OCI-LY1 (cell line): ENCODE results near the gene MS4A10.

Experiments used
- H2AFZ ChIP-seq: fragments of 200-600 bp; sonication (generic), shearing (Covaris generic); 2 replicates; pipeline ENCODE4 v1.6.0; 2014; ENCODE audit warnings: antibody characterized with exemption, mild to moderate bottlenecking, low read length
- H3F3A ChIP-seq: fragments of 200-600 bp; sonication (generic), shearing (Covaris generic); 2 replicates; pipeline ENCODE4 v1.6.0; 2014; ENCODE audit warnings: mild to moderate bottlenecking, antibody characterized with exemption, low read length, moderate library complexity; ENCODE audit not compliant: insufficient read depth
- H3K27ac ChIP-seq: fragments of 200-600 bp; sonication (generic); 2 replicates; pipeline ENCODE4 v1.5.1; 2014; ENCODE audit warnings: low read length, mixed run types, mild to moderate bottlenecking, low read depth; ENCODE audit not compliant: poor library complexity, severe bottlenecking
- H3K27me3 ChIP-seq: fragments of 200-600 bp; sonication (generic); 2 replicates; pipeline ENCODE4 v1.6.0; 2014; ENCODE audit warnings: antibody characterized with exemption, mild to moderate bottlenecking, low read length, moderate library complexity; ENCODE audit not compliant: insufficient read depth
- H3K36me3 ChIP-seq: fragments of 200-600 bp; sonication (generic); 2 replicates; pipeline ENCODE4 v1.6.1; 2014; ENCODE audit warnings: mild to moderate bottlenecking, antibody characterized with exemption, low read length, moderate library complexity, mixed read lengths; ENCODE audit not compliant: insufficient read depth
- H3K4me1 ChIP-seq: fragments of 200-600 bp; sonication (generic); 2 replicates; pipeline ENCODE4 v1.5.1; 2014; ENCODE audit warnings: mild to moderate bottlenecking, low read length, moderate library complexity; ENCODE audit not compliant: insufficient read depth, severe bottlenecking
- H3K4me2 ChIP-seq: fragments of 200-600 bp; sonication (generic), shearing (Covaris generic); 2 replicates; pipeline ENCODE4 v1.6.1; 2014; ENCODE audit warnings: low read length
- H3K4me3 ChIP-seq: fragments of 200-600 bp; sonication (generic); 2 replicates; pipeline ENCODE4 v1.5.1; 2014; ENCODE audit warnings: low read length, low read depth, mild to moderate bottlenecking, mixed read lengths; ENCODE audit not compliant: poor library complexity, severe bottlenecking
- H3K79me2 ChIP-seq: fragments of 200-600 bp; shearing (Covaris generic); 2 replicates; pipeline ENCODE4 v1.6.1; 2016; ENCODE audit warnings: mixed run types, low read length, mixed read lengths; ENCODE audit not compliant: insufficient read depth
- H3K9ac ChIP-seq: fragments of 200-600 bp; sonication (generic), shearing (Covaris generic); 2 replicates; pipeline ENCODE4 v1.6.1; 2014; ENCODE audit warnings: mild to moderate bottlenecking, low read length, mixed read lengths
- H3K9me2 ChIP-seq: fragments of 200-600 bp; sonication (generic), shearing (Covaris generic); 2 replicates; pipeline ENCODE4 v1.6.1; 2014; ENCODE audit warnings: low read depth, mild to moderate bottlenecking, low read length, mixed read lengths
- H3K9me3 ChIP-seq: fragments of 200-600 bp; shearing (Covaris generic); 2 replicates; pipeline ENCODE4 v1.6.1; 2014; ENCODE audit warnings: low read length, mixed read lengths
- H4K20me1 ChIP-seq: fragments of 200-600 bp; sonication (generic), shearing (Covaris generic); 2 replicates; pipeline ENCODE4 v1.6.0; 2016; ENCODE audit warnings: mild to moderate bottlenecking, low read length; ENCODE audit not compliant: insufficient read depth
- EZH2 ChIP-seq: fragments of 200-600 bp; sonication (generic), shearing (Covaris generic); IDR thresholded peaks from 2 replicates; pipeline ENCODE4 v1.8.0; 2017; ENCODE audit warnings: borderline replicate concordance, mixed run types, mild to moderate bottlenecking, antibody characterized with exemption, low read length, moderate library complexity, mixed read lengths
- TF ChIP-seq, protein P1 (sequence below): fragments of 200-600 bp; sonication (generic), shearing (Covaris generic); IDR thresholded peaks from 2 replicates; pipeline ENCODE4 v1.5.1; 2017; ENCODE audit warnings: mild to moderate bottlenecking, antibody characterized with exemption, low read length, moderate library complexity, mixed read lengths

MS4A10 gene

GRCh38 chr11:60748225-60748624 is 36.9 kb upstream of the MS4A10 start:
- Histone ChIP-seq H3K36me3 (no peaks in the 10 kb centered on the region), H3K4me3 (no peak overlapping the region), H3K9me3 (no peaks in the 10 kb centered on the region), H3K79me2 (no peaks in the 10 kb centered on the region), H3K9ac (no peak overlapping the region), H3K27ac (no peak overlapping the region), H4K20me1 (no peaks in the 10 kb centered on the region), H3K4me2 (no peak overlapping the region), H3F3A (no peaks in the 10 kb centered on the region), H2AFZ (no peak overlapping the region), H3K4me1 (no peaks in the 10 kb centered on the region), H3K27me3 (peaks cover 3% of the 10 kb centered on the region; the same call in 1 of the 2 replicates), H3K9me2 (no peaks in the 10 kb centered on the region)
- TF ChIP-seq EZH2 = no peak
- TF ChIP-seq, protein P1, sequence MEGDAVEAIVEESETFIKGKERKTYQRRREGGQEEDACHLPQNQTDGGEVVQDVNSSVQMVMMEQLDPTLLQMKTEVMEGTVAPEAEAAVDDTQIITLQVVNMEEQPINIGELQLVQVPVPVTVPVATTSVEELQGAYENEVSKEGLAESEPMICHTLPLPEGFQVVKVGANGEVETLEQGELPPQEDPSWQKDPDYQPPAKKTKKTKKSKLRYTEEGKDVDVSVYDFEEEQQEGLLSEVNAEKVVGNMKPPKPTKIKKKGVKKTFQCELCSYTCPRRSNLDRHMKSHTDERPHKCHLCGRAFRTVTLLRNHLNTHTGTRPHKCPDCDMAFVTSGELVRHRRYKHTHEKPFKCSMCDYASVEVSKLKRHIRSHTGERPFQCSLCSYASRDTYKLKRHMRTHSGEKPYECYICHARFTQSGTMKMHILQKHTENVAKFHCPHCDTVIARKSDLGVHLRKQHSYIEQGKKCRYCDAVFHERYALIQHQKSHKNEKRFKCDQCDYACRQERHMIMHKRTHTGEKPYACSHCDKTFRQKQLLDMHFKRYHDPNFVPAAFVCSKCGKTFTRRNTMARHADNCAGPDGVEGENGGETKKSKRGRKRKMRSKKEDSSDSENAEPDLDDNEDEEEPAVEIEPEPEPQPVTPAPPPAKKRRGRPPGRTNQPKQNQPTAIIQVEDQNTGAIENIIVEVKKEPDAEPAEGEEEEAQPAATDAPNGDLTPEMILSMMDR = no peak

GRCh38 chr11:60748821-60749220 is 36.3 kb upstream of the MS4A10 start:
- Histone ChIP-seq H3K79me2 (no peaks in the 10 kb centered on the region), H3K36me3 (no peaks in the 10 kb centered on the region), H4K20me1 (no peaks in the 10 kb centered on the region), H3K4me3 (no peak overlapping the region), H2AFZ (no peak overlapping the region), H3F3A (no peaks in the 10 kb centered on the region), H3K27me3 (peaks cover 3% of the 10 kb centered on the region; the same call in 1 of the 2 replicates), H3K4me2 (no peak overlapping the region), H3K9ac (no peak overlapping the region), H3K9me2 (no peaks in the 10 kb centered on the region), H3K4me1 (no peaks in the 10 kb centered on the region), H3K27ac (no peak overlapping the region), H3K9me3 (no peaks in the 10 kb centered on the region)
- TF ChIP-seq, protein P1 = no peak
- TF ChIP-seq EZH2 = no peak

GRCh38 chr11:60750911-60751310 is 34.2 kb upstream of the MS4A10 start:
- Histone ChIP-seq H3K79me2 (no peaks in the 10 kb centered on the region), H3K27ac (no peak overlapping the region), H3K27me3 (0 out of 2 replicates have a peak, but pooled peaks cover 3% of the 10 kb centered on the region), H3F3A (no peaks in the 10 kb centered on the region), H3K4me3 (no peak overlapping the region), H2AFZ (no peak overlapping the region), H4K20me1 (no peaks in the 10 kb centered on the region), H3K9me3 (no peaks in the 10 kb centered on the region), H3K9ac (no peak overlapping the region), H3K36me3 (no peaks in the 10 kb centered on the region), H3K9me2 (no peaks in the 10 kb centered on the region), H3K4me2 (no peak overlapping the region), H3K4me1 (no peaks in the 10 kb centered on the region)
- TF ChIP-seq, protein P1 = no peak
- TF ChIP-seq EZH2 = no peak
